ENCODE measurements around the gene CCDC66. TPM values are rescaled to one million over a fixed set of nuclear protein-coding genes. Genes with fewer than 3 reads are reported as not detected.

Gene CCDC66
- total and polyA plus RNA-seq, 2 of the 4 experiments (the other 2 are of a cell fraction) = 6.0 to 9.1 TPM

DNA sequence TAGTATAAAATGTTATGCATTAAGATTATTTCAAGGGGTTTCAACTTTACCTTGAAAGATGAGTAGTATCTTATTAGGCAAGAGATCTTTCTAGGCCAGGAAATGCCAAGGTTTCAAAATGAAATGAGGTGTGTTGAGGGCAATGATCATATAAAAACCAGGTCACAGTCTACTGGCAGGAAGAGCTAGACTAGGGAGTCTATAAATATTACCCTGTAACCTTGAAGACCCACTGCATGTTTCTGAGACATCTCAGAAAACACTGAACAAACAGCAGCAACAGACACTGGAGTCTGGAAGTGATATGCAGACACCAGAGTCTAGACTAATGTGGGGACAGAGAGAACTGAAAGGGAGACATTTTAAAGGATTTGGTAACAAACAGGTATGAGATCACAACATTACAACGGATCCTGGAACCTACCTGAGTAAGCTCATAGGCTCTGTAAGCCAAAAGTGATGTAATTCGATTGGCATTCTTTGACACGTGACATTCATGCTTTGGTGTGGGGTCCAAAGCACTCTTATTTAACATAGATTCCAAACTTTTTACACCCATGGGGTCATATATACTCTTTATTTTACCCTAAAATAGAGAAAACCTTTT lies 111.1 kb downstream of the CCDC66 start:
- Histone ChIP-seq H2AK5ac (ENCODE audit: low read depth, low read length) (no peak overlapping the region), H3K56ac (ENCODE audit: extremely low read depth, insufficient read depth, low read length) (no peak overlapping the region), H4K5ac (ENCODE audit: low read depth, low read length) (no peak overlapping the region), H2BK120ac (ENCODE audit: low read depth, low read length) (no peak overlapping the region), H2BK15ac (ENCODE audit: low read depth, low read length) (no peak overlapping the region), H4K91ac (ENCODE audit: insufficient read depth, low read depth, low read length) (no peak overlapping the region), H3K9me1 (ENCODE audit: insufficient read depth, low read length) (no peaks in the 10 kb centered on the region; the same call in 1 of the 2 replicates), H3K4me3 (ENCODE audit: insufficient read depth, low read depth, low read length) (no peak overlapping the region), H3K9ac (ENCODE audit: low read depth, low read length) (no peak overlapping the region), H3K4me2 (ENCODE audit: low read depth, low read length) (no peak overlapping the region), H3K36me3 (ENCODE audit: control insufficient read depth, insufficient read depth, low read length) (peaks cover 42% of the 10 kb centered on the region), H3K23ac (ENCODE audit: low read depth, low read length) (no peak overlapping the region), H3K4me1 (ENCODE audit: control insufficient read depth, insufficient read depth, low read length) (no peaks in the 10 kb centered on the region), H3K27ac (ENCODE audit: insufficient read depth, low read length) (no peak overlapping the region), H4K8ac (ENCODE audit: low read depth in 2 of 2, low read length in 2 of 2) (no peak overlapping the region), H2AK9ac (replicated peaks; ENCODE audit: low read depth, low read length, poor library complexity) (no peak overlapping the region), H3K18ac (ENCODE audit: low read depth, low read length) (no peak overlapping the region), H3K27me3 (ENCODE audit: control insufficient read depth, insufficient read depth, low read length) (no peaks in the 10 kb centered on the region), H3K79me1 (ENCODE audit: low read depth in 1 of 2, low read length in 2 of 2) (peaks cover 2 to 14% of the 10 kb centered on the region in 2 experiments; a peak in 3 of 4 replicates), H2BK20ac (ENCODE audit: low read depth, low read length) (no peak overlapping the region), H2BK5ac (ENCODE audit: low read depth, low read length, poor library complexity, severe bottlenecking) (no peak overlapping the region), H3K14ac (replicated peaks; ENCODE audit: low read depth, low read length) (no peak overlapping the region), H3K4ac (ENCODE audit: low read depth, low read length) (no peak overlapping the region), H2AFZ (replicated peaks; ENCODE audit: low read length, poor library complexity) (no peak overlapping the region), H3K9me3 (ENCODE audit: control insufficient read depth, insufficient read depth, low read length) (no peaks in the 10 kb centered on the region), H4K20me1 (ENCODE audit: insufficient read depth, low read length) (no peaks in the 10 kb centered on the region)
- DNase-seq (no peak), ATAC-seq (ENCODE audit: low read depth) (no peak)
- dilution Hi-C loops (cut with HindIII; ENCODE audit: low sequenced_read_pairs, unreplicated experiment) = no loop called here
- BruUV-seq (replicated peaks) = no TSS peak
- in situ Hi-C loops (cut with MboI; ENCODE audit: low sequenced_read_pairs) = no loop called here
- intact Hi-C loops (cut with micrococcal nuclease) = loop anchor here (5.0 kb wide), 1 partner anchor 36 kb away; no protein-coding TSS in a partner anchor
- WGBS, 2 experiments (ENCODE audit: extremely low coverage in 2 of 2, insufficient read length in 1 of 2) = no CpG with 5 or more reads among the region's 3 CpGs
- TF ChIP-seq BHLHE40 (IDR thresholded peaks at IDR 0.05; ENCODE audit: low read depth, low read length) (no peak), MAZ (IDR thresholded peaks at IDR 0.05; ENCODE audit: borderline replicate concordance, low read depth, low read length) (no peak), RAD21 (IDR thresholded peaks at IDR 0.05; ENCODE audit: low read length) (no peak), NFE2L2 (IDR thresholded peaks at IDR 0.05; ENCODE audit: low read depth, low read length) (no peak), FOS (IDR thresholded peaks at IDR 0.05; ENCODE audit: low read depth, low read length) (no peak), USF2 (IDR thresholded peaks at IDR 0.05; ENCODE audit: low read depth, low read length) (no peak), POLR2A (IDR thresholded peaks at IDR 0.05; ENCODE audit: low read depth, low read length) (no peak), MXI1 (IDR thresholded peaks at IDR 0.05; ENCODE audit: borderline replicate concordance, low read depth, low read length) (no peak), CEBPB (IDR thresholded peaks at IDR 0.05; ENCODE audit: low read depth, low read length) (no peak)
- CTCF ChIA-PET = no interaction called here
- POLR2A ChIA-PET (ENCODE audit: unreplicated experiment) = interaction anchor here (0.7 kb wide), 1 partner anchor 1415 kb away, joined by 3 read pairs; no protein-coding TSS in a partner anchor

Other genes with a start within 250 kb of the CCDC66 start
- 0.18 and 0.28 TPM in 2 replicates for gene ERC2, start 88.7 kb upstream of the CCDC66 start, total RNA-seq (2012; rRNA removed)
- 0.14 and 0.17 TPM in 2 replicates for gene ERC2, start 88.7 kb upstream of the CCDC66 start, polyA plus RNA-seq (2012; rRNA removed)
- 28.5 and 48.6 TPM in 2 replicates for gene TASOR, start 126.1 kb downstream of the CCDC66 start, total RNA-seq (2012; rRNA removed)
- gene TASOR, start 126.1 kb downstream of the CCDC66 start, polyA plus RNA-seq (2012; rRNA removed) = 10.4 and 13.3 TPM in 2 replicates
- gene ARHGEF3, start 244.8 kb downstream of the CCDC66 start, total RNA-seq (2012; rRNA removed) = 2.3 and 2.5 TPM in 2 replicates
- 2.1 and 2.4 TPM in 2 replicates for gene ARHGEF3, start 244.8 kb downstream of the CCDC66 start, polyA plus RNA-seq (2012; rRNA removed)